GM18511 (cell line): ENCODE measurements around the gene ITGB4.

Experiments used
- ATAC-seq: cut with Tn5 transposase; IDR thresholded peaks from one replicate; pipeline ENCODE4 v1.9.1; 2021; ENCODE audit warnings: mild to moderate bottlenecking, moderate library complexity; ENCODE audit not compliant: unreplicated experiment

Gene ITGB4

DNA sequence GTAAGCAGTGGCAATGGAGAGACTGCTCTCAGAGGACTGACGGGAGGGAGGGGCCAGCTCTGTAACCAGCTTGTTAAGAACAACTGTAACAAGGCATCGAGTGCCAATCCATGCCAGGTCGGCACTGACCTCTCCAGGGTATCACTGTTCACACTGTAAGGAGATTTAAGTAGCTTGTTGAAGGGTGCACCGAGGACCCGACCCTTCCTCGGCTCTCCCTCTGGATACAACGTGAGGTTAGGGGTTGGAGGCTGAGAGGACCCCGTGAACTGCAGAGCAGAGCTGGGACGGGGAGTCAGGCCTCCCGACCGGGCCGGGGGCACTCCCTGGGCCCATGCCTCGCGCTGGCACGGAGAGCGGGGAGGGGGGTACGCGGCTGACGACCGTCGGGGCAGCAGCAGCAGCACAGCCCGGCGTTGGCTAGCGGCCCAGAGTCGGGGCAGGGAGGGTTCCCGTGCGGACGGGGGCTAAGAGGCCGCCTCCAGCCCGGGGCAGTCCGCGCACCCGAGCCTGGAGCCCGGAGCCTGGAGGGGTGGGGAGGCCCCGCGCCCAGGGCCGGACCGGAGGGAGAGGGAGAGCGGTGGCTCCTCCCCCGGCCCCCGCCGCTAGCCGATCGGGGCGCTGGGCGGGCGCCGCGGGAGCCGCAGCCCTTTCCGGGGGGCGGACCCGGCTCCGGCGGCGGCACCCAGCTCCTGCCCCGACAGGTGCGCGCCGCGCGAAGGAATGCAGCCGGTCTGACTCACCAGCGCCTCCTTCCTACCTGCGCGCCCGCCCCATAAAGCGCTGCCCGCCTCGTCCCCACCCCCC, at the start of gene ITGB4:
TSS of gene ITGB4 (plus strand) at position 804 of the 807 bp plus-strand sequence. CDS start 3,245 bp downstream, outside the sequence.
- no peak for ATAC-seq

GRCh38 chr17:75672011-75672410, 49.2 kb upstream of the ITGB4 start:
- no peak for ATAC-seq

- no peak for ATAC-seq
These were observed 47.8 kb upstream of the ITGB4 start for GRCh38 chr17:75673487-75673886.

GRCh38 chr17:75676461-75676860, 44.8 kb upstream of the ITGB4 start:
- no peak for ATAC-seq

DNA sequence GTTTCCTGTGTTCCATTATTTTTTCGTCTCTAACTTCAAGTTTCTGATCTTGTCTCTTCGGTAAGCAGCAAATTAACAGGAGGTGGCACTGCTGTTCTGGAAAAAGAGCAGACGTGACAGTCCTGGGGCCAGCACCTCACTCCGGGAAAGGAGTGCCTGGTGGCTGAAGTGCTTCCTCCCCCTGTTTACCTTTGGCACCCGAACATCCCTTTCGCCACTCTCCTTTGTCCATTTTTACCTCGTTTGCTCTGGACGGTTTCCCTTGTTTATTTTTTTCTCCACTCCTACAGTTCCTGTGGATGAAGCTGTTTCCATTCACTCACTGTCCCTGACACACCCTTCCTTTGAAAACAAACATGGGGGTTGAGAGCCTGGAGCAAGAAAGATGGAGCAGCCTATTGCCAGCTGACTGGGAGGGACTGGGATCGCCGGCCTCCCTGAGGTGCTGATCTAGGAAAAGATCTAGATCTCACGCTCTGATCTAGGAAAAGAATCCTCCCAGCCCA, 41.5 kb upstream of the ITGB4 start:
- no peak for ATAC-seq

DNA sequence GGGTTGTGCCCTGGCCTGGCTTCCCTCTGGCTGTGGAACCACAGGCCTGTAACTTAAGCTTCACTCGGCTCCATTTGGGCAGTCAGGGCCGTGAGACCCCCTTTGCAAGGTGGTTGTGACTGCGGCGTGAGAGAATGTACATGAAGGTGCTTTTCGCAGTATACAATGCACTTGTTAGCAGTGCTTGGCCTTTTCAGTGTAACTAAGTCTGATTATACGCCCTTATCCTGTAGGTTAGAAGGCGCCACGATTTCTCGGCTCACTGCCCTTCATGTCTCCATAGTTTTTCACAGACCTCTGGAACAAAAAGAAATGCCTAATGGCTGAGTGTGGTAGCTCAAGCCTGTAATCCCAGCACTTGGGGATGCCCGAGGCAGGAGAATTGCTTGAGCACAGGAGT, 40.8 kb upstream of the ITGB4 start:
- ATAC-seq: no peak

- ATAC-seq: no peak
These were observed 40.0 kb upstream of the ITGB4 start for GRCh38 chr17:75681289-75681688.

GRCh38 chr17:75683583-75683982, 37.7 kb upstream of the ITGB4 start:
- ATAC-seq: no peak

- no peak for ATAC-seq
These were observed 37.0 kb upstream of the ITGB4 start for GRCh38 chr17:75684249-75684648.

DNA sequence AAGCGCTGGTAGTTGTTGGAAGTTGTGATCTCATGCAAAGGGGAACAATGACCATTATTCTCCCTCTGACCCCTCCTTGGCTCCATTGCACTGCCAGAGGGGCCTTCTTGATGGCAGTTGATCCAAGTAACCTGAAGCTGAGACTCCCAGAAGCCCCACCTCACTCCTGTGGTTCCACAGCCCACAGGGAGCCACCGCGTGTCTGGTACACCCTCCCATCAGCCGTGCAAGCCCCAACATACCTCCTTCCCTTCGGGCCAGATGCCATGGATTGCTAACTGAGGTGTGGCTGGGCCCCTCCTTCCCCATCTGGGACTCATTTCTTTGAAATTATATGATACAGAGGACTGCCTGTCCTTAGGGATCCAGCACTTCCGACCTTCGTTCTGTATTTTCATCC, 36.3 kb upstream of the ITGB4 start:
- no peak for ATAC-seq

DNA sequence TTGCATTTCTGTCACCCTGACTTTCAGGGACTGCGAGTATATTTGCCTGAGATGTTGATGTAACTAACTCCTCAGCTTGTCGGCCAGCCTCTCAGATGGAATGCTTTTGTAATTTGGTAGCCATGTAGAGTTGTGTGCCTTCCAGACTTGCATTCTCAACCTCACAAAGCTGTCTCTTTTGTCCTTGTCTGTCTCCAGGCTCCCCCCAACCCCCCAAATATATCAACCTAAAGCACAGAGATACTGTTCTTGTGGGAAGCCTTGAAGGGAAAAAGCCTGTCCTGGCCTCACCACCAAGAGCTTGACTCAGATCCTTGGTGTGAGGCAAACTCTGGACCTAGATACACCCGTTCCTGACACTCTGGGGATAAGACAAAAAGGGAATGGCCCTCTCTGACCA, 35.8 kb upstream of the ITGB4 start:
- ATAC-seq: no peak

- ATAC-seq: no peak
These were observed 32.9 kb upstream of the ITGB4 start for GRCh38 chr17:75688209-75688825.

DNA sequence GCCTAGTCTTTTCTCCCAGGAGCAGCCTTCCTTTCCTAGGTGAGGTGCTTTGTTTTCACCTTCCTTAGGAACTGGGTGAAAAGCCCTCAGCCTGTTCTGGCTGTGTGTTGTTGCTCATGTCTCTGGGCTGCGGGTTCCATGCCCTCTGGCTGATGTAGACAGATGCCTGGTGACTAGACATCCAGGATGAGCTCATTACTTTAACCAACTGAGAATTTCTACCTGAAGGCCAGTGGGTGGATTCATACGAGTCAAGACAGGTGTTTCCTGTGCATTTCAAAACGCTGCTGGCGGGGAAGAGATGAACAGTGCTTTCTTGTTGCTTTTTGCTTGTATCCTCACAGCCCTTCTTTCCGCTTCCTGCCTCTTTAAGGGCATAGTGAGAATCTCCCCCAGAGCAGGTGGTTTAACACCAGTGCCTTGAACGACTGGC, 31.8 kb upstream of the ITGB4 start:
- no peak for ATAC-seq

- ATAC-seq: no peak
These were observed 29.9 kb upstream of the ITGB4 start for GRCh38 chr17:75691371-75691791.

DNA sequence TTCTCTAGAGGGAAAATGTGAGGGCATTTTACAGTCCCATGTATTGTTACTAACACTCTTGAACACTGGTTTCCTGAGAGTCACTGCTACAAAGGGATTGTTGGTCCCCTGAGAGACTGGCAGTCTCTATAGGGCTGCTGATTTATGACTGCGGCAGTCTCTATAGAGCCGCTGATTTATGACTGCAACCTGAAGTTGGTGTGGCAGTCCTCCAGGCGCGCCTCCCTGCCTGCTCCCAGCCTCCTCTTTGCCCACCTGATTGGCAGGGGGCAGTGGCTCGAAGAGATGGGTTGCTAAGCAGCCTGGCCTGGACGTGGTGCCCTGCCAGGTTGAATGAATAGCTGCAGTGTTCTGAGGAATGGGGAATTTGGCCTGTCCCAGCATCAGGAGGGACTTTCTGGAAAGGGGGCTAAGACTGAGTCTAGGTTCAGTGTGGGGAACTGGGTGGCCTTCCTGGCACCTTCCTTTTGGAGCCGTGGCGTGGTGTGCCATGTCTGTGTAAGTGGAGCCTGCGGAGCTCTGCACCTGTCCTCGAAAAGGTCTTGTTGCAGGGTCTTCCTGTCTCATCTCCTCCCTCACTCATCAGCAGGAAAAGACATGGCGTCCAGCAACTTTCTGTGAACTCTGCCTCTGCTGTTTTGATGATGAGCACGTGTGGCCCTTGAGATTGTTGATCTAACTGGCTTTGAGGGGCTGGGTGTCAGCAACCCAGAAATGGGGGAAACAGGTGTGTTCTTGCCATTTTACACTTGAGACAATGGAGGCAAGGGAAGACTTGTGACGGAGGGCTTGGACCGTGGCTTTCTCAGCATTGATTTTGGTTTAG, 29.2 kb upstream of the ITGB4 start:
- ATAC-seq: no peak

- ATAC-seq: no peak
These were observed 28.3 kb upstream of the ITGB4 start for GRCh38 chr17:75692976-75693375.

- ATAC-seq: no peak
These were observed 27.5 kb upstream of the ITGB4 start for GRCh38 chr17:75693500-75694481.

DNA sequence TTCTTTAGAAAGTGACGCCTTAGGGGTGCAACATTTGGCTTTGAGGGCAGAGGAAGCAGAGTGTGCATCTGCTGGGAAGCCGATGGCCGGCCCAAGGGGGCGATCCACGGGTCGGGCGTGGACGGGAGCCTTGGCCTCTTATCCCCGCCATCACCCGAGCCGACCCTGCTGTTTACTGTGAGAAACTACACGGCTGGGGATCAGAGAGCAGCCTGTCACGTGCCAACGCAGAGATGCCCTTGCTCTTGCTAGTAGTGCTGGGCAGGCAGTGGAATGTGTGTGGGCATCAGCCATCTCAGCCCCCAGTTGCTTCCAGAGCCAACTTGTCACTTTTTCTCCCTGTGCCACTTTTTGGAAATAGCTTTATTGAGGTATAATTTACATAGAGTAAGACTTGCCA, 26.7 kb upstream of the ITGB4 start:
- no peak for ATAC-seq

DNA sequence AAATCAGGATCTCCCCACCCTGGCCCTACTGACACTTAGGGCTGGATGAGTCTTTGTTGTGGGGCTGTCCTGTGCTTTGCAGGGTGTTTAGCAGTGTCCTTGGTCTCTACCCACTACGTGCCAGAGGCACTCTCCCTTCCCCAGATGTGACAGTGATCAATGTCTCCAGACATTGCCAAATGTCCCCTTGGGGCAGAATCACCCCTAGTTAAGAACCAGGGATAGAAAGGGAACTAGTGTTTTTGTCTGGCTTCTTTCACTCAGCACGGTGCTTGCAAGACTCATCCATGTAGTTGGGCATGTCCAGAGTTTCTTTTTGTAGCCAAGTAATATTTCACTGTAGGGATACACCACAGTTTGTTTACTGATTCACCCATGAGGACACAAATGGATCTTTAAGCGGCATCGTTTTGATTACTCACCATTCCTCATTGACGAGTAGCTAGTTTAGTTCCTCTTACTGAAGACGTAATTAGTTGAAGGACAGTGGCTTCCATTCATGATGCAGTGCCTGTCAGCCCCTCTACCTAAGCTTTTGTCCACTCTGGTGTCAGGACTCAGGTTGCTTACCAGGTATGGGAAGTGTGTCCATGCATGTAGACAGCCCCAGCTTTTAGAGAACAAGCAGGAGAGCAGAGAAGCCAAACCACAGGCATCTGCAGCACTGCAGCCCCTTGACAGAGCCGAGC, 26.0 kb upstream of the ITGB4 start:
- ATAC-seq: no peak

DNA sequence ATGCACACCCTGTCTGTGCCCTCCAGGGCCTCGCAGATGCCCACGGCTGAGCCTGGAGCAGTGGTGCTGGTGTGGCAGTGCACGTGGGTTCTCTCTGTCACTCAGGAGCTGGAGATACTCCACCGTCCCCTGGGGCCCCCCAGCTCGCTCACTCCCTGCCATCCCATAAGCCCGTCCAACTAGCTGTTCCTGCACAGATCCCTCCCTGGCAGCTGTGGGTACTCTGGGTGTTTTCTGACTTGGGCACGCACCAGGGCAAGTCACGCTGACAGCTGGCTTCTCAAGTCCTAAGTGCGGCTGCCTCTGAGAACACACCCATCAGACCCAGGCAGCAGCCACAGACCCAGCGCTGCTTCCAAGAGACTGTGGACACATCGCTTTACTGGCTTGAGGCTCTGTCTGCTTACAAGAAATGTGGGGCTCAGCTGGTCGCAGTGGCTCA, 25.4 kb upstream of the ITGB4 start:
- ATAC-seq: no peak
